H9 (cell line): ENCODE measurements around the gene MPHOSPH8. TPM values are rescaled to one million over a fixed set of nuclear protein-coding genes. Genes with fewer than 3 reads are reported as not detected.

Experiments
- DNase-seq: peaks from one replicate; pipeline ENCODE4 v3.0.0-alpha.2; 2017
- H2AFZ ChIP-seq: one replicate; pipeline ENCODE4 v1.6.1; 2013; ENCODE audit warnings: mild to moderate bottlenecking, low read length, control low read depth, moderate library complexity
- H2AK5ac ChIP-seq: 2 replicates; pipeline ENCODE4 v1.6.1; 2013; ENCODE audit warnings: low read length, control low read depth, mixed read lengths; ENCODE audit not compliant: insufficient read length
- H2BK120ac ChIP-seq: one replicate; pipeline ENCODE4 v1.6.1; 2013; ENCODE audit warnings: low read depth, mild to moderate bottlenecking, low read length, control low read depth, inconsistent platforms; ENCODE audit not compliant: poor library complexity, severe bottlenecking
- H2BK12ac ChIP-seq: 2 replicates; pipeline ENCODE4 v1.6.1; 2013; ENCODE audit warnings: low read length, control low read depth, mixed read lengths, low read depth; ENCODE audit not compliant: insufficient read length
- H2BK15ac ChIP-seq: 2 replicates; pipeline ENCODE4 v1.6.1; 2013; ENCODE audit warnings: low read depth, low read length, control low read depth
- H2BK20ac ChIP-seq: one replicate; pipeline ENCODE4 v1.6.1; 2013; ENCODE audit warnings: low read depth, mild to moderate bottlenecking, low read length, control low read depth, inconsistent platforms; ENCODE audit not compliant: poor library complexity, severe bottlenecking
- H2BK5ac ChIP-seq: 2 replicates; pipeline ENCODE4 v1.6.1; 2013; ENCODE audit warnings: low read length, control low read depth, mixed read lengths; ENCODE audit not compliant: insufficient read length
- H3K14ac ChIP-seq: 2 replicates; pipeline ENCODE4 v1.6.1; 2013; ENCODE audit warnings: low read length, control low read depth; ENCODE audit not compliant: insufficient read depth
- H3K18ac ChIP-seq: 2 replicates; pipeline ENCODE4 v1.6.1; 2013; ENCODE audit warnings: low read depth, mild to moderate bottlenecking, mixed read lengths, low read length, control low read depth; ENCODE audit not compliant: insufficient read length
- H3K23ac ChIP-seq: 2 replicates; pipeline ENCODE4 v1.6.1; 2013; ENCODE audit warnings: low read length, control low read depth, mixed read lengths, low read depth; ENCODE audit not compliant: insufficient read length
- H3K23me2 ChIP-seq: 2 replicates; pipeline ENCODE4 v1.6.1; 2013; ENCODE audit warnings: low read depth, mild to moderate bottlenecking, mixed read lengths, low read length, control low read depth; ENCODE audit not compliant: insufficient read length, poor library complexity, severe bottlenecking
- H3K27ac ChIP-seq: 2 replicates; pipeline ENCODE4 v1.5.1; 2013; ENCODE audit warnings: low read length, control low read depth, mixed read lengths, low read depth; ENCODE audit not compliant: insufficient read length
- H3K27me3 ChIP-seq: 2 replicates; pipeline ENCODE4 v1.6.1; 2013; ENCODE audit warnings: low read length, control low read depth, inconsistent platforms; ENCODE audit not compliant: insufficient read depth
- H3K4ac ChIP-seq: 2 replicates; pipeline ENCODE4 v1.6.1; 2013; ENCODE audit warnings: low read depth, mild to moderate bottlenecking, control low read depth, inconsistent platforms, low read length, moderate library complexity
- H3K4me1 ChIP-seq: 2 replicates; pipeline ENCODE4 v1.6.1; 2013; ENCODE audit warnings: low read length, control low read depth, inconsistent platforms; ENCODE audit not compliant: insufficient read depth
- H3K4me2 ChIP-seq: 2 replicates; pipeline ENCODE4 v1.6.1; 2013; ENCODE audit warnings: low read length, control low read depth, mixed read lengths; ENCODE audit not compliant: insufficient read length, insufficient read depth
- H3K56ac ChIP-seq: 2 replicates; pipeline ENCODE4 v1.6.1; 2013; ENCODE audit warnings: low read depth, mild to moderate bottlenecking, mixed read lengths, low read length, control low read depth; ENCODE audit not compliant: insufficient read length
- H3K79me1 ChIP-seq: 2 replicates; pipeline ENCODE4 v1.6.1; 2013; ENCODE audit warnings: low read depth, mild to moderate bottlenecking, moderate library complexity, low read length, control low read depth, inconsistent platforms; ENCODE audit not compliant: insufficient read depth, poor library complexity, severe bottlenecking
- H3K79me2 ChIP-seq: 2 replicates; pipeline ENCODE4 v1.6.1; 2013; ENCODE audit warnings: low read length, control low read depth, inconsistent platforms; ENCODE audit not compliant: insufficient read depth
- H3K9ac ChIP-seq: 2 replicates; pipeline ENCODE4 v1.6.1; 2013; ENCODE audit warnings: low read length, control low read depth, mixed read lengths; ENCODE audit not compliant: insufficient read length; ENCODE audit errors: extremely low read depth
- H3K9me3 ChIP-seq: one replicate; pipeline ENCODE4 v1.6.1; 2013; ENCODE audit warnings: low read depth, low read length, inconsistent platforms; ENCODE audit not compliant: control insufficient read depth
- H3T11ph ChIP-seq: one replicate; pipeline ENCODE4 v1.6.1; 2013; ENCODE audit warnings: mild to moderate bottlenecking, low read length, control low read depth, inconsistent platforms
- H4K20me1 ChIP-seq: one replicate; pipeline ENCODE4 v1.6.1; 2013; ENCODE audit not compliant: control insufficient read depth, insufficient read length, insufficient read depth
- H4K5ac ChIP-seq: 2 replicates; pipeline ENCODE4 v1.6.1; 2013; ENCODE audit warnings: low read depth, mild to moderate bottlenecking, mixed read lengths, low read length, control low read depth; ENCODE audit not compliant: insufficient read length
- H4K8ac ChIP-seq: replicated peaks from 2 replicates; pipeline ENCODE4 v1.6.1; 2013; ENCODE audit warnings: low read length, control low read depth, mixed read lengths, low read depth; ENCODE audit not compliant: insufficient read length
- H4K91ac ChIP-seq: 2 replicates; pipeline ENCODE4 v1.6.1; 2013; ENCODE audit warnings: low read depth, mild to moderate bottlenecking, moderate library complexity, mixed read lengths, low read length, control low read depth; ENCODE audit not compliant: insufficient read length
- H3K27ac Mint-ChIP-seq, 3 experiments: 2 replicates in 2 of 3; 3 replicates in 1 of 3; pipeline ENCODE4 v1.8.0; 2020 to 2021; ENCODE audit warnings: mixed read lengths in 3 of 3, mild to moderate bottlenecking in 1 of 3, moderate library complexity in 1 of 3
- H3K27me3 Mint-ChIP-seq: 2 replicates; pipeline ENCODE4 v1.8.0; 2021; ENCODE audit warnings: low read depth, mild to moderate bottlenecking, moderate library complexity, mixed read lengths
- H3K36me3 Mint-ChIP-seq, 3 experiments: 2 replicates in 2 of 3; 3 replicates in 1 of 3; pipeline ENCODE4 v1.8.0; 2020 to 2021; ENCODE audit warnings: low read depth in 3 of 3, mixed read lengths in 3 of 3; ENCODE audit not compliant: insufficient read depth in 1 of 3
- H3K4me1 Mint-ChIP-seq, 2 experiments: 2 replicates each; pipeline ENCODE4 v1.8.0; 2020; ENCODE audit warnings: mixed read lengths in 2 of 2
- H3K4me3 Mint-ChIP-seq, 2 experiments: 2 replicates in 1 of 2; 3 replicates in 1 of 2; pipeline ENCODE4 v1.8.0; 2020 to 2021; ENCODE audit warnings: mild to moderate bottlenecking in 2 of 2, mixed read lengths in 2 of 2, moderate library complexity in 1 of 2
- H3K9me3 Mint-ChIP-seq, 2 experiments: 2 replicates in 1 of 2; 3 replicates in 1 of 2; pipeline ENCODE4 v1.8.0; 2020; ENCODE audit warnings: mild to moderate bottlenecking in 2 of 2, mixed read lengths in 2 of 2, moderate library complexity in 1 of 2
- CTCF ChIP-seq: fragments of 200-600 bp; sonication (generic); conservative IDR thresholded peaks from 3 replicates; pipeline ENCODE4 v1.8.0; 2021; ENCODE audit warnings: antibody characterized with exemption, mild to moderate bottlenecking
- WGBS: extraction: QIAGEN DNeasy Blood & Tissue Kit; methylation state at CpG from one replicate; pipeline ENCODE4 v1.1.7; 2013; ENCODE audit warnings: missing lambda C conversion rate, low lambda C conversion rate, mixed read lengths; ENCODE audit not compliant: insufficient read length; ENCODE audit errors: extremely low coverage; 5-methylcytosine and 5-hydroxymethylcytosine counted together
- total RNA-seq: library from RNA; stranded (reverse); gene quantifications from 2 replicates; pipeline ENCODE4 v1.2.1, GENCODE V29; 2021

The MPHOSPH8 gene
- total RNA-seq, 1 experiment from 2014 or later = 21.1 TPM

GRCh38 chr13:19607523-19608078 is 25.9 kb upstream of the MPHOSPH8 start:
- no peak overlapping the region for H3T11ph ChIP-seq
- no peak overlapping the region for H4K91ac ChIP-seq
- Mint-ChIP-seq H3K4me1 (peaks cover 1 to 2% of the 10 kb centered on the region in 2 experiments; a peak in 3 of 4 replicates), H3K36me3 (peaks cover 21 to 29% (median 26%) of the 10 kb centered on the region in 3 experiments), H3K9me3 (peaks cover 34 to 60% of the 10 kb centered on the region in 2 experiments), H3K4me3 (no peak overlapping the region), H3K27me3 (peaks cover 25% of the 10 kb centered on the region), H3K27ac (no peak overlapping the region)
- no peak overlapping the region for H3K4me2 ChIP-seq
- no peak overlapping the region for H3K27ac ChIP-seq
- H3K9me3 ChIP-seq = peaks cover 12% of the 10 kb centered on the region
- no peak for TF ChIP-seq CTCF
- no CpG with 5 or more reads among the region's 10 CpGs for WGBS
- H3K4me1 ChIP-seq = no peaks in the 10 kb centered on the region
- no peak overlapping the region for H3K14ac ChIP-seq
- H3K18ac ChIP-seq = no peak overlapping the region
- no peak overlapping the region for H3K56ac ChIP-seq
- H3K9ac ChIP-seq = no peak overlapping the region
- H3K23ac ChIP-seq = no peak overlapping the region
- no peaks in the 10 kb centered on the region for H3K79me2 ChIP-seq
- no peak overlapping the region for H2AFZ ChIP-seq
- H2BK5ac ChIP-seq = no peak overlapping the region
- no peak overlapping the region for H4K8ac ChIP-seq
- H2BK20ac ChIP-seq = no peak overlapping the region
- H2AK5ac ChIP-seq = no peak overlapping the region
- H3K4ac ChIP-seq = no peak overlapping the region
- no peaks in the 10 kb centered on the region for H3K79me1 ChIP-seq
- no peaks in the 10 kb centered on the region; the same call in 1 of the 2 replicates for H3K27me3 ChIP-seq
- no peak overlapping the region for H2BK15ac ChIP-seq
- no peaks in the 10 kb centered on the region for H4K20me1 ChIP-seq
- H2BK120ac ChIP-seq = no peak overlapping the region
- H3K23me2 ChIP-seq = no peaks in the 10 kb centered on the region
- H2BK12ac ChIP-seq = no peak overlapping the region
- no peak for DNase-seq
- H4K5ac ChIP-seq = no peak overlapping the region
